Hepatocyte (in vitro differentiated cells): ENCODE data around the gene WNT5B. TPM values are rescaled to one million over a fixed set of nuclear protein-coding genes. Genes with fewer than 3 reads are reported as not detected.
A peak's percentile ranks its signal among the peaks of the same experiment; 100 is the strongest.

Experiments used
- DNase-seq: peaks from one replicate; pipeline ENCODE4 v3.0.0-alpha.2; 2016; ENCODE audit warnings: low spot score
- H2AFZ ChIP-seq: fragments of 200-600 bp; sonication (generic); 2 replicates; pipeline ENCODE4 v1.6.0; 2016; ENCODE audit warnings: antibody characterized with exemption, mild to moderate bottlenecking
- H3K27ac ChIP-seq: fragments of 200-600 bp; sonication (generic); 2 replicates; pipeline ENCODE4 v1.5.1; 2016; ENCODE audit warnings: mild to moderate bottlenecking
- H3K27me3 ChIP-seq: fragments of 200-600 bp; sonication (generic); 2 replicates; pipeline ENCODE4 v1.6.1; 2016
- H3K36me3 ChIP-seq: fragments of 200-600 bp; sonication (generic); replicated peaks from 2 replicates; pipeline ENCODE4 v1.5.1; 2016; ENCODE audit warnings: low read depth; ENCODE audit not compliant: insufficient read depth
- H3K4me1 ChIP-seq: fragments of 200-600 bp; sonication (generic); 2 replicates; pipeline ENCODE4 v1.5.1; 2016; ENCODE audit warnings: mild to moderate bottlenecking, moderate library complexity; ENCODE audit not compliant: insufficient read depth
- H3K4me2 ChIP-seq: fragments of 200-600 bp; sonication (generic); 2 replicates; pipeline ENCODE4 v1.6.0; 2016
- H3K4me3 ChIP-seq: fragments of 200-600 bp; sonication (generic); 2 replicates; pipeline ENCODE4 v1.5.1; 2016; ENCODE audit warnings: mild to moderate bottlenecking
- H3K79me2 ChIP-seq: fragments of 200-600 bp; sonication (generic); 2 replicates; pipeline ENCODE4 v1.6.0; 2017; ENCODE audit warnings: mild to moderate bottlenecking
- H3K9me2 ChIP-seq: fragments of 200-600 bp; sonication (generic); replicated peaks from 2 replicates; pipeline ENCODE4 v1.6.0; 2017; ENCODE audit warnings: mild to moderate bottlenecking; ENCODE audit not compliant: insufficient read depth
- H3K9me3 ChIP-seq: fragments of 200-600 bp; sonication (generic); 2 replicates; pipeline ENCODE4 v1.5.1; 2016; ENCODE audit warnings: low read depth, mild to moderate bottlenecking
- H4K20me1 ChIP-seq: fragments of 200-600 bp; sonication (generic); 2 replicates; pipeline ENCODE4 v1.6.0; 2016; ENCODE audit warnings: mild to moderate bottlenecking; ENCODE audit not compliant: insufficient read depth, poor library complexity, severe bottlenecking
- EZH2 ChIP-seq: fragments of 200-600 bp; sonication (generic); IDR thresholded peaks from 2 replicates; pipeline ENCODE4 v1.6.1; 2016; ENCODE audit warnings: antibody characterized with exemption, mild to moderate bottlenecking, borderline replicate concordance
- EZH2phosphoT487 ChIP-seq: fragments of 200-600 bp; sonication (generic); IDR thresholded peaks from one replicate; pipeline ENCODE4 v1.6.1; 2018; ENCODE audit warnings: antibody characterized with exemption, mild to moderate bottlenecking, low read depth, moderate library complexity; ENCODE audit not compliant: unreplicated experiment, severe bottlenecking
- WGBS: methylation state at CpG from one replicate; pipeline ENCODE4 v1.1.6; 2016; ENCODE audit warnings: low lambda C conversion rate; ENCODE audit errors: missing lambda C conversion rate; 5-methylcytosine and 5-hydroxymethylcytosine counted together
- polyA plus RNA-seq: library from polyadenylated mRNA; unstranded; fragments of >200 nt; fragmentation: Nextera tagmentation; extraction: Ambion mirVana; gene quantifications from 2 replicates; pipeline ENCODE4 v1.2.1, GENCODE V29; 2016
- total RNA-seq: library from RNA; depleted of rRNA; stranded (reverse); fragments of >200 nt; gene quantifications from 2 replicates; pipeline ENCODE4 v1.2.3, GENCODE V29; 2014
- TF ChIP-seq, protein P1 (sequence below): fragments of 200-600 bp; sonication (generic); IDR thresholded peaks from 2 replicates; pipeline ENCODE4 v1.5.1; 2016; ENCODE audit warnings: antibody characterized with exemption, mild to moderate bottlenecking; ENCODE audit not compliant: poor library complexity

The WNT5B gene
- total and polyA plus RNA-seq, 2 experiments from 2014 or later: 16.6 to 35.3 TPM

DNA sequence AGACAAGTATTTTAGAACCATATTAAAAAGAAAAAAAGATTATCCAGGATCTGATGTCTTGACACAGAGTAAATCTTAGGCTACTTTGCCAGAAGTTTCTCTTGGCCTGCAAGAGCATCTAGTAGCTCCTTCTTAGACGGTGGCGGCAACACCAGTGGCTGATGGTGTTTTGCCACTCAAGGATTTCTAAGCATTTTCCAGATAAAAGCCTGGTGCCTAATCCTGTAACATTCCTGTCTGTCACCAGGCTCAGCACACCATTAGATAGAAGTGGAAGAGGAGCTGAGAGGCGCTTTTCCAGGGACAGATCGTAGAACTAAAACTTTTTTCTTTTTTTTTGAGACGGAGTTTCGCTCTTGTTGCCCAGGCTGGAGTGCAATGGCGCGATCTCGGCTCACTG lies 14.0 kb downstream of the WNT5B start:
- no peak overlapping the region for H3K4me2 ChIP-seq
- no peaks in the 10 kb centered on the region for H4K20me1 ChIP-seq
- no peaks in the 10 kb centered on the region for H3K36me3 ChIP-seq
- peaks cover 10% of the 10 kb centered on the region for H3K4me1 ChIP-seq
- no peaks in the 10 kb centered on the region for H3K27me3 ChIP-seq
- no peak for DNase-seq
- no peaks in the 10 kb centered on the region for H3K9me2 ChIP-seq
- H3K4me3 ChIP-seq: no peak overlapping the region
- no peaks in the 10 kb centered on the region for H3K79me2 ChIP-seq
- no peak overlapping the region for H3K27ac ChIP-seq
- H3K9me3 ChIP-seq: no peaks in the 10 kb centered on the region
- H2AFZ ChIP-seq: no peak overlapping the region
- WGBS: 84% methylated on average over 9 of the region's 9 CpGs
- TF ChIP-seq EZH2phosphoT487: no peak
- TF ChIP-seq, protein P1, sequence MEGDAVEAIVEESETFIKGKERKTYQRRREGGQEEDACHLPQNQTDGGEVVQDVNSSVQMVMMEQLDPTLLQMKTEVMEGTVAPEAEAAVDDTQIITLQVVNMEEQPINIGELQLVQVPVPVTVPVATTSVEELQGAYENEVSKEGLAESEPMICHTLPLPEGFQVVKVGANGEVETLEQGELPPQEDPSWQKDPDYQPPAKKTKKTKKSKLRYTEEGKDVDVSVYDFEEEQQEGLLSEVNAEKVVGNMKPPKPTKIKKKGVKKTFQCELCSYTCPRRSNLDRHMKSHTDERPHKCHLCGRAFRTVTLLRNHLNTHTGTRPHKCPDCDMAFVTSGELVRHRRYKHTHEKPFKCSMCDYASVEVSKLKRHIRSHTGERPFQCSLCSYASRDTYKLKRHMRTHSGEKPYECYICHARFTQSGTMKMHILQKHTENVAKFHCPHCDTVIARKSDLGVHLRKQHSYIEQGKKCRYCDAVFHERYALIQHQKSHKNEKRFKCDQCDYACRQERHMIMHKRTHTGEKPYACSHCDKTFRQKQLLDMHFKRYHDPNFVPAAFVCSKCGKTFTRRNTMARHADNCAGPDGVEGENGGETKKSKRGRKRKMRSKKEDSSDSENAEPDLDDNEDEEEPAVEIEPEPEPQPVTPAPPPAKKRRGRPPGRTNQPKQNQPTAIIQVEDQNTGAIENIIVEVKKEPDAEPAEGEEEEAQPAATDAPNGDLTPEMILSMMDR: no peak
- TF ChIP-seq EZH2: no peak

DNA sequence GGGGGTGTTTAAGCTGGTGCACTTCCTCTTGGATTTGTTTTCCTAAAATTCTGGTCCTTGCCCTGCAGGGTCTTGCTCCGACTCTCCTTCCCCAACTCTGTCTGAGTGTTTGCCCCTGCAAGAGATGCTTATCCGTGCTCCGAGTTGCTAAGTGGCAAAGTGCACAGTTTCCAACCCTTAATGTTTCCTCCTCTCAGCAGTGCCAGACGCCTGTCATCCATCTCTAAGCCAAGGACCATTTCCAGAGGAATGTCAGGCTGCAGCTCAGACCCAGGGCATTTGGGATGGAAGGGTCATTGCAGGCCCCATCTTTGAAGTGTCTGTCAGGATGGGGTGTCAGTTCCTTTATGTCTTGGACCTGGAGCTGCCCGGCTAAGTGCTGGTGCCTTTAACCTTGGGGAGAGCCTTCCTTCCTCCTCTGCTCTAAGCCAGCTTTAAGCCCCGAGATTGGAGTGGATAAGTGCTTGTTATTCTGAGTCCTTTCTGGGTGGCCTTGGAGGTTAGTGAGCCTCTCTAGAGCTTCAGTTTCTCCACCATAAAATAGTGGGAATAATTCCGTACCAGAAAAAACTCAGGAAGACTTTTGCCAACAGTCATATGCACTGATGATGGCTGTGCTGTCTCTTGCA lies 15.0 kb downstream of the WNT5B start:
- TF ChIP-seq EZH2phosphoT487: no peak
- Histone ChIP-seq H2AFZ (no peak overlapping the region), H3K36me3 (no peaks in the 10 kb centered on the region), H3K4me1 (peaks cover 10% of the 10 kb centered on the region), H3K27me3 (no peaks in the 10 kb centered on the region), H3K9me3 (no peaks in the 10 kb centered on the region), H3K4me2 (no peak overlapping the region), H3K4me3 (no peak overlapping the region), H3K27ac (no peak overlapping the region), H3K79me2 (no peaks in the 10 kb centered on the region), H4K20me1 (no peaks in the 10 kb centered on the region), H3K9me2 (no peaks in the 10 kb centered on the region)
- no peak for DNase-seq
- WGBS: 65% methylated on average over 7 of the region's 7 CpGs

DNA sequence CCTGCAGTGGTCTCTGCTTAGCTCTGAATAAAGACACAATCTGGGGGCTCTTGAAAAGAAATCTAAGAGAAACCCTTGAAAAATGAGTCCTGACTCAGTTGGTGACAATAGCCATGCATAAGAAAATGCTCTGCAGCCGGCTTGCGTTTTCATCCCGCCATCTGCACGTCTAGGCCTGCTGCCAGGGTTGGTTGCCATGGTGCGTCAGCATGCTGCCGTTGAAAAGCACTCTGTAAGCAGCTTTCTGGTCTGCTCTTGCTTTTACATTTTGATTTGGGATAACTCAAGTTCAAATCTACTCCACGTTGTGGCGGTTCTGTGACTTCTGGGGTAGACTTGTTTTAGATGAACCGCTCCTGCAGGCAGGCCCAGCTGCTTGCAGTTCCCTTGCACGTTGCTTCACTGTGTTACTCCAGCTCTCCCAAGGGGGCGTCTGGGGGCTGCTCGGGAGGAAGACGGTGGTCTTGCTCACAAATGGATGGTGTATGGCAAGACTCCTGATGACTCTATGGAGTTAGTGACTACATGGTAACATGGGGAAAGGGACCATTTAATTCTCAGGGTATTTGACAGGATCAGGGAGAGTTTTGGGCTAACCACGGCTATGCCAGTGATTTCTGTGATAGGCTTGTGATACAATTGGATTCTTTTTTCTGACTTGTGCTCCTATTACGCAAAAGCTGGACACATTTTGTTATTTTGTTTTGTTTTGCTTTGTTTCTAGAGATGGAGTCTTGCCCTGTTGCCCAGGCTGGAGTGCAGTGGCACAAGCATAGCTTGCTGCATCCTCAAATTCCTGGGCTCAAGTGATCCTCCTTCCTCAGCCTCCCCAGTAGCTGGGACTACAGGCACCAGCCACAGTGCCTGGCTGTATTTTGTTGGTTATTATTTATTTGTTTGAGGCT lies 15.8 kb downstream of the WNT5B start:
- Histone ChIP-seq H3K27me3 (no peaks in the 10 kb centered on the region), H4K20me1 (no peaks in the 10 kb centered on the region), H3K36me3 (no peaks in the 10 kb centered on the region), H3K9me3 (no peaks in the 10 kb centered on the region), H2AFZ (no peak overlapping the region), H3K79me2 (no peaks in the 10 kb centered on the region), H3K4me1 (peaks cover 10% of the 10 kb centered on the region), H3K27ac (no peak overlapping the region), H3K4me3 (no peak overlapping the region), H3K9me2 (no peaks in the 10 kb centered on the region), H3K4me2 (no peak overlapping the region)
- TF ChIP-seq, protein P1: no peak
- no peak for TF ChIP-seq EZH2
- no peak for TF ChIP-seq EZH2phosphoT487
- 58% methylated on average over 15 of the region's 15 CpGs for WGBS
- DNase-seq: peak; percentile 64

DNA sequence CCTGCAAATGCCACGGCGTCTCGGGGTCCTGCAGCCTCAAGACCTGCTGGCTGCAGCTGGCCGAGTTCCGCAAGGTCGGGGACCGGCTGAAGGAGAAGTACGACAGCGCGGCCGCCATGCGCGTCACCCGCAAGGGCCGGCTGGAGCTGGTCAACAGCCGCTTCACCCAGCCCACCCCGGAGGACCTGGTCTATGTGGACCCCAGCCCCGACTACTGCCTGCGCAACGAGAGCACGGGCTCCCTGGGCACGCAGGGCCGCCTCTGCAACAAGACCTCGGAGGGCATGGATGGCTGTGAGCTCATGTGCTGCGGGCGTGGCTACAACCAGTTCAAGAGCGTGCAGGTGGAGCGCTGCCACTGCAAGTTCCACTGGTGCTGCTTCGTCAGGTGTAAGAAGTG lies 16.8 kb downstream of the WNT5B start:
- TF ChIP-seq EZH2 (no peak), EZH2phosphoT487 (no peak)
- TF ChIP-seq, protein P1: no peak
- H3K4me3 ChIP-seq: no peak overlapping the region
- no peak overlapping the region for H2AFZ ChIP-seq
- 98% methylated on average over 29 of the region's 29 CpGs for WGBS
- H3K27ac ChIP-seq: no peak overlapping the region
- no peaks in the 10 kb centered on the region for H3K9me3 ChIP-seq
- no peaks in the 10 kb centered on the region for H3K27me3 ChIP-seq
- DNase-seq: no peak
- no peaks in the 10 kb centered on the region for H3K79me2 ChIP-seq
- H3K9me2 ChIP-seq: no peaks in the 10 kb centered on the region
- no peaks in the 10 kb centered on the region for H4K20me1 ChIP-seq
- H3K4me2 ChIP-seq: no peak overlapping the region
- H3K36me3 ChIP-seq: no peaks in the 10 kb centered on the region
- peaks cover 10% of the 10 kb centered on the region for H3K4me1 ChIP-seq
